GM12872 (cell line): ENCODE data around the gene ELP1.

ENCODE experiments used
- CTCF ChIP-seq: IDR thresholded peaks from 3 replicates; pipeline ENCODE4 v1.5.1; 2011; ENCODE audit warnings: low read depth, mild to moderate bottlenecking, low read length, moderate library complexity; ENCODE audit not compliant: insufficient read depth

Gene ELP1

GRCh38 chr9:108951578-108951977, 17.7 kb upstream of the ELP1 start:
- no peak for TF ChIP-seq CTCF

GRCh38 chr9:108950168-108950567, 16.2 kb upstream of the ELP1 start:
- no peak for TF ChIP-seq CTCF

GRCh38 chr9:108939975-108940374, 6.1 kb upstream of the ELP1 start:
- TF ChIP-seq CTCF, result no peak

GRCh38 chr9:108937561-108938305, 3.8 kb upstream of the ELP1 start:
- TF ChIP-seq CTCF, result no peak

GRCh38 chr9:108934323-108934893, 484 bp upstream of the ELP1 start, which contains the start of gene ABITRAM:
Gene ABITRAM (plus strand): TSS chr9:108934400. CDS start chr9:108934487, 87 bp downstream.
- no peak for TF ChIP-seq CTCF

- TF ChIP-seq CTCF, result no peak
Measured at GRCh38 chr9:108933231-108933717, 650 bp downstream of the ELP1 start.

- TF ChIP-seq CTCF, result no peak
Measured at GRCh38 chr9:108928386-108928785, 5.5 kb downstream of the ELP1 start.
